HepG2 (cell line): ENCODE measurements around the gene KXD1. TPM values are rescaled to one million over a fixed set of nuclear protein-coding genes. Genes with fewer than 3 reads are reported as not detected.

Experiments used
- ADNP ChIP-seq: sonication (generic); formaldehyde crosslinking; IDR thresholded peaks from 2 replicates; pipeline ENCODE4 v1.4.0; 2020; ENCODE audit warnings: missing genetic modification reagents
- CBX1 ChIP-seq: IDR thresholded peaks from one replicate; pipeline ENCODE4 v1.6.1; 2016; ENCODE audit warnings: antibody characterized with exemption, low read depth
- DNMT3B ChIP-seq: conservative IDR thresholded peaks from 2 replicates; pipeline ENCODE4 v1.6.1; 2016; ENCODE audit warnings: missing biosample characterization, control low read depth
- ERF ChIP-seq: IDR thresholded peaks from 2 replicates; pipeline ENCODE4 v1.6.1; 2018; ENCODE audit warnings: missing biosample characterization, missing genetic modification reagents
- ETV6 ChIP-seq: sonication (generic); formaldehyde crosslinking; conservative IDR thresholded peaks from 2 replicates; pipeline ENCODE4 v1.4.0; 2020; ENCODE audit warnings: missing genetic modification reagents
- FOSL2 ChIP-seq: sonication (generic); formaldehyde crosslinking; IDR thresholded peaks from 2 replicates; pipeline ENCODE4 v1.4.0; 2020; ENCODE audit warnings: missing genetic modification reagents
- PBX3 ChIP-seq: sonication (generic); formaldehyde crosslinking; IDR thresholded peaks from 2 replicates; pipeline ENCODE4 v1.8.1; 2023; ENCODE audit warnings: missing genetic modification reagents, inconsistent platforms, borderline replicate concordance
- PHF8 ChIP-seq: sonication (generic); formaldehyde crosslinking; IDR thresholded peaks from 2 replicates; pipeline ENCODE4 v1.5.0; 2020; ENCODE audit warnings: missing genetic modification reagents
- POGK ChIP-seq: sonication (generic); formaldehyde crosslinking; conservative IDR thresholded peaks from 2 replicates; pipeline ENCODE4 v1.8.0; 2022; ENCODE audit warnings: mild to moderate bottlenecking, moderate library complexity, missing genetic modification reagents
- RAD51 ChIP-seq: fragments of 450-650 bp; IDR thresholded peaks from 2 replicates; pipeline ENCODE4 v1.6.1; 2016; ENCODE audit warnings: borderline replicate concordance
- TFDP2 ChIP-seq: sonication (generic); formaldehyde crosslinking; IDR thresholded peaks from 2 replicates; pipeline ENCODE4 v1.4.0; 2020; ENCODE audit warnings: missing genetic modification reagents
- ZBTB34 ChIP-seq: sonication (generic); formaldehyde crosslinking; IDR thresholded peaks from 2 replicates; pipeline ENCODE4 v1.8.0; 2022; ENCODE audit warnings: mild to moderate bottlenecking, missing genetic modification reagents
- ZHX2 ChIP-seq, 2 experiments: sonication (generic) in 1 of 2; formaldehyde crosslinking in 1 of 2; IDR thresholded peaks; 2 replicates each; pipeline versions ENCODE4 v1.6.1 to v1.9.0; 2014 to 2022; ENCODE audit warnings: antibody characterized with exemption in 1 of 2, borderline replicate concordance in 1 of 2, inconsistent platforms in 1 of 2, low read depth in 1 of 2, missing genetic modification reagents in 1 of 2
- ZNF501 ChIP-seq: sonication (generic); formaldehyde crosslinking; IDR thresholded peaks from 2 replicates; pipeline ENCODE4 v1.5.1; 2020; ENCODE audit warnings: mild to moderate bottlenecking, moderate library complexity, missing genetic modification reagents
- polyA plus RNA-seq, 8 experiments: library from polyadenylated mRNA; depleted of rRNA in 3 of 8; stranded (reverse) in 7 of 8; unstranded in 1 of 8; fragments of >200 nt; fragmentation: Illumina TruSeq in 4 of 8; extraction: Trizol in 4 of 8; gene quantifications; 2 replicates each; pipeline versions ENCODE4 v1.2.1 to v1.2.3, GENCODE V29; 2011 to 2016; ENCODE audit warnings: low read depth in 4 of 8, missing spikeins in 1 of 8, mixed read lengths in 1 of 8; ENCODE audit not compliant: insufficient read depth in 1 of 8
- total RNA-seq, 5 experiments: library from RNA; depleted of rRNA; stranded (reverse); fragments of >200 nt; fragmentation: Illumina TruSeq; extraction: Trizol; gene quantifications; 2 replicates each; pipeline ENCODE4 v1.2.3, GENCODE V29; 2016; ENCODE audit warnings: low read depth in 1 of 5
- TF ChIP-seq, protein P1 (sequence below): IDR thresholded peaks from 2 replicates; pipeline ENCODE4 v1.6.1; 2018; ENCODE audit warnings: missing genetic modification reagents

The KXD1 gene
- total and polyA plus RNA-seq, 2 of the 13 experiments (the other 11 are each of a cell fraction or from before 2014, with no cell fraction given), result 44.6 to 143 TPM

DNA sequence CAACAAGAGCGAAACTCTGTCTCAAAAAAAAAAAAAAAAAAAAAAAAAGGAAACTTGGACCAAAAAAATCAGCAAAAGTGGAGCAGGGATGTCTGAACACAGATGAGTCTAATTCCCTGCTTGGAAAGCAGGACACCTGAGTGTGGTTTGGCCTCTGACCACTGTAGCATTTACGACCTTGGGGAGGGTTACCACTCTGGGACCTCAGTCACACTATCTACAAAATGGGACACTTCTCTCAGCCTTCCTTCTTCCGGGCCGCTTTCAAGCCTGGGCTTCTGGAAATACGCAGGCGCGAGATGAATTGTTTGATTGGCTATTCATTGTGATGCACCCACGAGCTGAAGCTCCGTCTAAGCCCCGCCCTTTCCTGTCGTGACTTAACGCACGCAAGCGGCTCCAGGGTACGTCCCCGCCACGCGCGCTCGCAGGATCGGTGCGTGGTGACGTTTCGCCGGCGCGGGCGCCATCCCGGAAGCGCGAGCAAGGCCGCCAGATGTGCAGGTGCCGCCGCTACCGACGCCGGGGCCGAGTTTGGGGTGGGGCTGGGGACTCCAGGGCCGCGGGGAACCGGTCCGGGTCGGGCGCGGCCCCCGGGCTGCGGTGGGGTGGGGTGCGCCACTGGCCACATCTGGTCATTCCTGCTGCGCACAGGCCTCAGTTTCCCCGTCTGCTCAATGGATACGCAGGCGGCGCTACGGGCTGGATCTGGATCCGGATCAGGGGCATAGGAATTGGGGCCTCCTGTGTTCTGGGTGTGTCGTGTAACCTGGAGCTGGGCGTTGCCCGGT, at the start of gene KXD1 (continued):
- no peak; the same call in 1 of the 2 replicates for TF ChIP-seq ZBTB34 (CRISPR knock-in tag)
- TF ChIP-seq FOSL2 (CRISPR knock-in tag), result 0 out of 2 replicates have a peak, but pooled peaks have one; percentile 8
- TF ChIP-seq, protein P1, sequence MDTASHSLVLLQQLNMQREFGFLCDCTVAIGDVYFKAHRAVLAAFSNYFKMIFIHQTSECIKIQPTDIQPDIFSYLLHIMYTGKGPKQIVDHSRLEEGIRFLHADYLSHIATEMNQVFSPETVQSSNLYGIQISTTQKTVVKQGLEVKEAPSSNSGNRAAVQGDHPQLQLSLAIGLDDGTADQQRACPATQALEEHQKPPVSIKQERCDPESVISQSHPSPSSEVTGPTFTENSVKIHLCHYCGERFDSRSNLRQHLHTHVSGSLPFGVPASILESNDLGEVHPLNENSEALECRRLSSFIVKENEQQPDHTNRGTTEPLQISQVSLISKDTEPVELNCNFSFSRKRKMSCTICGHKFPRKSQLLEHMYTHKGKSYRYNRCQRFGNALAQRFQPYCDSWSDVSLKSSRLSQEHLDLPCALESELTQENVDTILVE (CRISPR knock-in tag), result peak; percentile 84; the same call in 1 of the 2 replicates
- TF ChIP-seq CBX1, result peak; percentile 66
- TF ChIP-seq ADNP, result peak; percentile 100
- no peak for TF ChIP-seq PBX3 (CRISPR knock-in tag)
- TF ChIP-seq ETV6 (CRISPR knock-in tag), result 0 out of 2 replicates have a peak, but pooled peaks have one; percentile 37
- no peak for TF ChIP-seq DNMT3B (CRISPR knock-in tag)
- peak; percentile 71; the same call in 1 of the 2 replicates for TF ChIP-seq PHF8 (CRISPR knock-in tag)
- TF ChIP-seq RAD51, result no peak
- TF ChIP-seq ZNF501 (CRISPR knock-in tag), result peak; percentile 93
- TF ChIP-seq POGK, result peak; percentile 27; the same call in 1 of the 2 replicates
- peak; percentile 19; the same call in 1 of the 2 replicates for TF ChIP-seq ERF (CRISPR knock-in tag)
- peak; percentile 83; the same call in 1 of the 2 replicates for TF ChIP-seq ZHX2 (IDR thresholded peaks at IDR 0.05; ENCODE audit: low read depth)
- TF ChIP-seq ZHX2 (CRISPR knock-in tag; IDR thresholded peaks at IDR 0.05; ENCODE audit: borderline replicate concordance), result no peak
- TF ChIP-seq TFDP2 (CRISPR knock-in tag), result peak; percentile 83
